ENCODE results near the gene PRIM2.
"Not testable (repeated sequence)": the region's sequence is repeated elsewhere in the genome, so short reads cannot be mapped to it uniquely, and the experiment has no call there.

DNA sequence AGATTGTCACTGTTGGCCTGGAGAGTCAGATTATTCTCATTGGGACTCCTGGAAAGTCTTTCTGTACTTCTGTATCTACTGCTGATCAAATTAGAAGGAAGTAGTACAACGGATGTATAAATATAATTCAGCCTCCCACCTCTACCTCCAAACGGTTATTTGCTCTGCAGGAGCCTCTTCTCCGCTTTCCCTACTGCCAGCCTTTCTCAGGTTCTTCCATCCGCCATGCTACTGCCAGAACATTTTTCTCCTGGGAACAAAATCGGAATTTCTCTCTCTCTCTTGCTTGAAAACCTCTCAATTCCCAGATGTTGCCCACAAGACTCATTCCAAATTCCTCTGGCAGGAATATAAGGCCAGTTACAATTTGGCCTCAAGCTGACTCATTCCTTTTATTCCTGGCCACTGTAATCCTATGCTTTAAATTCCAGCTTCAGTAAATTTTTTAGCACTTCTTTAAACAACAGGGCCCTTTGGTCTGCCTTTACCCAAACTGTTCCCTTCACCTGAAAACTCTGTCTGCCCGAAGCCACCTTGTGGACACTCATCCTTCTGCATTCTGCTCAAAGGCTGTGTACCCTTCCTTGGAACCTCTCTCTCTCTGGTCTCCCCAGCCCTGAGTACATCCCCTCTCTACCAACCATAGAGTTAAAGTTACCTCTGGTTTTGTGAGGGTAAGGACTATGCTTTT, 354.7 kb downstream of the PRIM2 start:
- TF ChIP-seq, protein P1, sequence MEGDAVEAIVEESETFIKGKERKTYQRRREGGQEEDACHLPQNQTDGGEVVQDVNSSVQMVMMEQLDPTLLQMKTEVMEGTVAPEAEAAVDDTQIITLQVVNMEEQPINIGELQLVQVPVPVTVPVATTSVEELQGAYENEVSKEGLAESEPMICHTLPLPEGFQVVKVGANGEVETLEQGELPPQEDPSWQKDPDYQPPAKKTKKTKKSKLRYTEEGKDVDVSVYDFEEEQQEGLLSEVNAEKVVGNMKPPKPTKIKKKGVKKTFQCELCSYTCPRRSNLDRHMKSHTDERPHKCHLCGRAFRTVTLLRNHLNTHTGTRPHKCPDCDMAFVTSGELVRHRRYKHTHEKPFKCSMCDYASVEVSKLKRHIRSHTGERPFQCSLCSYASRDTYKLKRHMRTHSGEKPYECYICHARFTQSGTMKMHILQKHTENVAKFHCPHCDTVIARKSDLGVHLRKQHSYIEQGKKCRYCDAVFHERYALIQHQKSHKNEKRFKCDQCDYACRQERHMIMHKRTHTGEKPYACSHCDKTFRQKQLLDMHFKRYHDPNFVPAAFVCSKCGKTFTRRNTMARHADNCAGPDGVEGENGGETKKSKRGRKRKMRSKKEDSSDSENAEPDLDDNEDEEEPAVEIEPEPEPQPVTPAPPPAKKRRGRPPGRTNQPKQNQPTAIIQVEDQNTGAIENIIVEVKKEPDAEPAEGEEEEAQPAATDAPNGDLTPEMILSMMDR (IDR thresholded peaks at IDR 0.05), result not testable (repeated sequence)
- not testable (repeated sequence) for TF ChIP-seq POLR2AphosphoS5 (IDR thresholded peaks at IDR 0.05)

All from prostate gland (tissue), 2 donors.